Activated CD4-positive, alpha-beta T cell treated with anti-CD3 and anti-CD28 coated beads for 1 hour (primary cell): ENCODE results near the gene PSIP1.
"Not testable (repeated sequence)": the region's sequence is repeated elsewhere in the genome, so short reads cannot be mapped to it uniquely, and the experiment has no call there.

Experiments used
- DNase-seq: peaks from one replicate; pipeline ENCODE4 v3.0.0-alpha.2; 2020

Gene PSIP1

GRCh38 chr9:15430920-15431844 is 79.6 kb downstream of the PSIP1 start:
- no peak for DNase-seq

- DNase-seq: not testable (repeated sequence)
Measured at GRCh38 chr9:15427702-15428101, 83.1 kb downstream of the PSIP1 start.

GRCh38 chr9:15426019-15426418 is 84.8 kb downstream of the PSIP1 start:
- no peak for DNase-seq

- DNase-seq: no peak
Measured at GRCh38 chr9:15423231-15423985, 87.4 kb downstream of the PSIP1 start.

GRCh38 chr9:15422372-15423230 is 88.2 kb downstream of the PSIP1 start, which contains the start of gene SNAPC3:
SNAPC3 (plus strand) TSS chr9:15422876; CDS start chr9:15422880, 4 bp downstream.
- peak; percentile 88 for DNase-seq

- DNase-seq: no peak
Measured at GRCh38 chr9:15421990-15422371, 88.8 kb downstream of the PSIP1 start.

GRCh38 chr9:15421532-15421931 is 89.2 kb downstream of the PSIP1 start:
- no peak for DNase-seq

- no peak for DNase-seq
Measured at GRCh38 chr9:15420796-15421195, 90.0 kb downstream of the PSIP1 start.

GRCh38 chr9:15417626-15418025 is 93.1 kb downstream of the PSIP1 start:
- no peak for DNase-seq

- no peak for DNase-seq
Measured at GRCh38 chr9:15416880-15417279, 93.9 kb downstream of the PSIP1 start.
